Suppressor macrophage treated with lipopolysaccharide for 1 hour (primary cell): ENCODE measurements around the gene HELZ.
"Not testable (repeated sequence)": the region's sequence is repeated elsewhere in the genome, so short reads cannot be mapped to it uniquely, and the experiment has no call there.

Experiments
- DNase-seq, 3 donors: peaks; one replicate each; pipeline ENCODE4 v3.0.0-alpha.2; 2020 to 2022

The HELZ gene

DNA sequence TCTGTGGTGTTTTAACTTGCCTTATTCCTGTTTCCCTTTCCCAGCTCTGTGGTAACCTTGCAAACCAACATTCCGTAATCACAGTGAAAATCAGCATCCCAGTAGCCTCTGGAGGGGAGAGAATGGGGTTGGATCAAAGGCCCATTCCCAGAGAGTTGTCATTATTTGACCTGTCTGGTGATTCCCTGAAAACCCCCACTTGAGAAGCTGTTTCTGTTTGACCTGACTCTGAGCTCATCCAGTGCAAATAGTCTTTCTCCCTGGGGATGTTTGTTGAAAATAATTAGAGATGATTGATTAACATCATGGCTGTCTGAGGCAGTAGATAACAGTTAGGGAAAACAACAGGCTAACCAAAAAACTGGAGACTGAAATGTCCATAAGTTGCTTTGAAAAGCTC, 197.6 kb downstream of the HELZ start:
- no peak for DNase-seq

DNA sequence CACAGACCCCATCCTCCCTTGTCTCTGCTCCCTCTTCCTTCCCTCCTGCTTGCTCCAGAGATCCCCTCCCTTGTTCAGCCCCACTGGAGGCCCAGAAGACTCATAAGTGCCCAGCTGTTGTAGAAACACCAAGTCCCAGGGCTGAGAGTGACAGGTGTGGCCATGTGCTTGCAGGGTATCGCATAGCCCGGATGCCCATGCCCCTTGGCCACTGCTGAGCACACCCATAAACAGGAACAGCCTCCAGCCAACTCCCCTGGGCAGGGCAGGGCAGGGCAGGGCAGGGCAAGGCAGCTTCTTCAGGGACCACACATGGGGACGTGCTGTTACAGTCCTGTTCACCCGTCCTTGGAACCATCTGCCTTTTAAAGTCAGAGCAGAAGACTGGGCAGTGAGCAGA, 198.6 kb downstream of the HELZ start:
- DNase-seq = no peak

- no peak for DNase-seq
Observed at GRCh38 chr17:67044940-67045339, 200.1 kb downstream of the HELZ start.

DNA sequence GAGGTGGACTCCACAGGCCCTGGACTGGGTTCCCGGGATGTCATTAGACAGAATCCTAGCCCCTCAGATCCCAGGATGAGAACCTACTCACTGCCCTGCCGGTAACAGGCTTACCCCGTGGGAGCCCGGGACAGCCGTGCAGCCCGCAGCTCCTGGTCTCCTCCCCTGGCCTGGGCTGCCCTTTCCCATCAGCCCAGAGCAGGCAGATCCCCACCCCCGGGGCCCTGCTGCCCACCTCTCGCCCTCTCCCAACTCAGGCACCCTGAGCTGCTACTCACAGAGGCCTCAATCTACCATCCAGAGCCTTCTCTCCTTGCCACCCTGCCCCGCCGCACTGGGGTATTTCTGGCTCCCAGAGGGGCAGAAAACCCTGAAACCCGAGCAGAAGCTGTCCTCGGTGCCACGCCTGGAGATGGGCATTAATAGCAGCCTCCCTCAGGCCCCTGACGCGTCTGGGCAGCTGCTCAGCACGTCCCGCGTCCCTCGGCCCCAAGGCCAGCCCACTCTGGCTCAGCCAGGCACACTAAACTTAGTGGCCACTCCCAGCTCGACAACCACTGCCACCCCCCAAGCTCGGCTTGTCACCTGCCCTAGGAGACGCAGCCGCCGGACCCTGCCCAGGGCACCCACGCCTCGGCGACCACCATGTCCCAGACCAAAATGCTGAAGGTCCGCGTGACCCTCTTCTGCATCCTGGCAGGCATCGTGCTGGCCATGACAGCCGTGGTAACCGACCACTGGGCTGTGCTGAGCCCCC, 200.8 kb downstream of the HELZ start, which contains the start of gene CACNG1:
Gene CACNG1, plus strand, starts transcription at position 539 of the 757 bp plus-strand sequence. Its CDS starts 107 bp downstream, at position 646.
- no peak for DNase-seq

DNA sequence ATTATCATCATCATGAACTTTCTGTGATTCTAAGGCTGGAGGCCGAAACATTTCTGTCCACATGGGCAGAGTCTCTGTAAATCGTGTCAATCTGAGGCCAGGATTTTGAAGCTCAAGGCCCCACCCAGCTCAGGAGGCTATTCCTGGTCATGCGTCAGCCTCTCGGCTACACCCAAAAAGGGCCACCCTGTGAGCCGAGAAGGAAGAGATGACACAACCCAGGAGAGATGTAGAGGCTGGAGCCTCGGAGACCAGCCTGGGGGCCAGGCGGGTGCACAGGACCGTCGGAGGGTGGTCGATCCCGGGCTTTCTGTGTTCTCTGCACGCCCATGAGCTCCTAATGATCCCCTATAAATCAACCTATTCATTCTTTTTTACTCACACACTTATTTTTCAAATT, 201.7 kb downstream of the HELZ start:
- DNase-seq = no peak

DNA sequence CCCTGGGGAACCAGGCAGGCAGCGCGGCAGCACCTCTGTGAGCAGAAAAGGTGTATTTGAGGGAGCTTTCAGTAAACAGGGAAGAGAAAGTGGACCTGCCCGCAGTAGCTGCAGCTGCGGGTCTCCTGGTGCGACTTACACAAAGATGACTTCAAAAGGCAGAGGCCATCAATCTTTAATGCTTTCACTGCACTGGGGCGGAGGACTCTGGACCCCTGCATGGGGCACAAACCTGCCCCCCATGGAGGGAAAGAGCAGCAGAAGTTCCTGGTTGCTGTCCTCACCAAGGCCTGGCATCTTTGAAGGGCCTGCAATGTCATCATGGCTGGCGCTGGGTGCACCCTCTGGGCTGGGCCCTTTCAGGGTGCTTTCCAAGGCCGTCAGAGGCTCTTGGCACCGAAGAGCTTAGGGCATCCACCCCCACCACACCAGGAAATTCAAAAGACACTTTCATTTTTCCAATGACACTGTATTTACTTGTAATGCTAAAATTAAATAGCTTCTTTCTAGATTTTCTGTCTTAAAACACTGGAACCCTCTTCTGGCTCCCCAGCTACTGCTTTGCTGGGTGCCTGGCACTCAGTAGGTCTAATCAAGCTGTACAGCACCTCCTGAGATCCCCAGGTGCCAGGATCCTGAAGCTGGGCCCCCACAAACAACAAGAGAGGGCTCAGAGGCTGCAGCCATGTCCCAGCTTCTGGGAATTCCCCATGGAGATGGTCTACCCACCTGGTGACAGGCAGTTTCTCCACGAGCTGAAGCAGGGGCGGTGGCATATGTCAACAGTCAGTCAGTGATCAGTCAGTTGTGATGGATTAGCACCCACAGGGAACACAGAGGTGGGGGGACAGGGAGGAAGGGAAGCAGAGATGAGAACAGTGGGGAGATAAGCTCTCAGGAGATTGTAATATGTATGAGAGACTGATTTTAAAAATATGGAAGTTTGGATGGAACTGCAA, 202.8 kb downstream of the HELZ start:
- peak; percentile 2 to 35 (median 24) for DNase-seq

DNA sequence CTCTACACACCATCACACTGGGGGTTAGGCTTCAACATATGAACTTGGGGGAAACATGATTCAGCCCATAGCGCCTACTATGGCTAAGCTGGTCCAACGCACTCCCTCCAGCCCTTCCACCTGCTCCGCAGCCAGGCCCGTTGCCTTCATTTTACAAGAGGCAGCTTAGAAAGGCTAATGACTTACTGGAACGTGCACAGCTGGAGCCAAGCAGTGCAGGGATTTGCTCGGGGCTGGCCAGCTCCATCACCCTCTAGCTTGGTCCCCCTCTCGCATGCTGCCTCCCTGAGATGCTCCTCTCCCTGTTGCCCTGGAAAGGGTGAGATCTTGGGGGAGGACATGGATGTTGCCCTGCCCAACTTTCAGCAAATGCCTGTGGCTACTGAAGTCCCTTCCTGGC, 203.5 kb downstream of the HELZ start:
- DNase-seq = no peak

DNA sequence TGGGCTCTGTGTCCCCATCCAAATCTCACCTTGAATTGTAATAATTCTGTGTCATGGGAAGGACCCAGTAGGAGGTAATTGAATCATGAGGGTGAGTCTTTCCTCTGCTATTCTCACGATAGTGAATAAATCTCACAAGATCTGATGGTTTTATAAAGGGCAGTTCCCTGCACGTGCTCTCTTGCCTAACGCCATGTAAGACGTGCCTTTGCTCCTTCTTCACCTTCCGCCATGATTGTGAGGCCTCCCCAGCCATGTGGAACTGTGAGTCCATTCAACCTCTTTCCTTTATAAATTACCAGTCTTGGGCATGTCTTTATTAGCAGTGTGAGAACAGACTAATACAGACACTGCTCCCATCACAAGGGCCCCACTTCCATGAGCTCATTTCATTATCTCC, 203.9 kb downstream of the HELZ start:
- not testable (repeated sequence) for DNase-seq

DNA sequence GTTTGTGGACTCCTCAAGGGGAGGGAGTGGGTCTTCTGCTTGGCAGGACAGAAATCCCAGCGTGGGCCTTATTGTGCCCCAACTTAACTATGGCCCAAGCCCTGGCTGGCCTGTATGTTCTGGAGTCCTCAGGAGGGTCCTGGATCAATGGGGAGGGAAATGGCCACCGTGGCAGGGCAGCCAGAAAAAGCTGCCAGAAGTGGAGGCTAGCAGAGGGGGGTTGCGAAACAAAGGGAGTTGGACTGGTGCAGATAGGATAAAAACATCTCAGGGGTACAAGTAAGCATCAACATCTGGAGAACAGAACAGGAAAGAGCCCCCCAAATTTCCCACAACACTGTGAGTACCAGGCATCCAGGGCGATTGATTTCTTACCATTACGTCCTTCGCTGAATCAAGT, 204.3 kb downstream of the HELZ start:
- DNase-seq = no peak

DNA sequence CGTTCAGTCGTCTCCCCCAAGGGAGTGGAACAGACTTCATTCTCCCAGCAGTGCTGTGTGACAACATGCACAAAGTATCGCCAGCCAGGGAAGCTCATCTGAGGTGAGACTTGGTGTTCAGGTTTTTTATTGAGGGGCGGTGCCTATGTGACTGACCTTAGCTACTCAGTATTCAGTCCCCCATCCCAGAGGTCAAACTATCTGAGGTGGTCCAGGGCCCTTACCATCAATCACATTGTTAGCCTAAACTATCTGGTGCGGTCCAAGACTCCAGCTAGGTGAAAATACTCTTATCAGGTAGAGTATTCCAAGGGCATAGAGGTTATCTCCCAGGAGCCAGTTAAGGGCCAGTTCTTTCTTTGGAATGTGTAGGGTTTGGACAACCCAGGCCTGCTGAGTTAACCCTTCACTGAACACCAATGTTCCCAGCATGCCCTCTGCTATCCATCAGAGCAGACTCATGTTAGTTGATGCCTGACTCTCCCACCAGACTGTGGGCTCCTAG, 206.1 kb downstream of the HELZ start:
- no peak for DNase-seq

- DNase-seq = no peak
Observed at GRCh38 chr17:67035131-67036083, 209.6 kb downstream of the HELZ start.

DNA sequence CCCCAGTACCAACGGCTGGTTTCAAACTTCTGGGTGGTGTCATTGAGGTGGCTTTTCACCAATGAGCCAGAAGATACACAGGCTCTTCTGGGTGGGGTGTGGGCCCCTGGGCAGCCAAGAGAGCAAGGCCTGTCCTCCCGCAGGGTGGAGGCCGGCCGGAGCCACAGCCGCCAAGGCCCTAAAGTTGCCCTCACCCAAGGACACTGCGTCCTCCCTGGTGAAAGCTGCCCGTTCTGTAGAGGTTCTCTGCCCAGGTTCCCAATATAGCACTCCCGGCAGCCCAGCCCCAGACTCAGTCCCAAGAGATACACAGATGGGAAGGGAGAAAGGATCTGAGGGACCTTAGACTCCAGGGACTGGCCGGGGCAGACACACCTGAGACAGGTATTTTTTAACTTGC, 211.4 kb downstream of the HELZ start:
- no peak for DNase-seq

DNA sequence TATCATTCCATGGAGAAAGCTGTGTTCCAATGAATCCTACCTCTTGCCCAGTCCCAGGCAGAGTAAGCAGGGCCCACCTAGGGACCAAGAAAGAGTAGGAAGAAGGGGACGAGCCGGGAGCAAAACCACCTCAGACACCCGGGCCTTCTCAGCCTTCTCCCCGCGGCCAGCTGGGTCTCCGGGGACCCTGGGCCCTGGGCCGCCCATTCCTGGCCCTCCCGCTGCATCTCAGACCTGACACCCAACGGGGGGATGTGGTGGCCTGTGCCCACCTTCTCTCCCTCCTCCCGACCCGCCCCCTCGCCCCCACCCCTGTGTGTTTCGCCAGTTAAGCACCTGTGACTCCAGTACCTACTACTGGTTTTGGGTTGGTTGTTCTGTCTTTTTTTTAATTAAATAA, 212.0 kb downstream of the HELZ start:
- DNase-seq = no peak

DNA sequence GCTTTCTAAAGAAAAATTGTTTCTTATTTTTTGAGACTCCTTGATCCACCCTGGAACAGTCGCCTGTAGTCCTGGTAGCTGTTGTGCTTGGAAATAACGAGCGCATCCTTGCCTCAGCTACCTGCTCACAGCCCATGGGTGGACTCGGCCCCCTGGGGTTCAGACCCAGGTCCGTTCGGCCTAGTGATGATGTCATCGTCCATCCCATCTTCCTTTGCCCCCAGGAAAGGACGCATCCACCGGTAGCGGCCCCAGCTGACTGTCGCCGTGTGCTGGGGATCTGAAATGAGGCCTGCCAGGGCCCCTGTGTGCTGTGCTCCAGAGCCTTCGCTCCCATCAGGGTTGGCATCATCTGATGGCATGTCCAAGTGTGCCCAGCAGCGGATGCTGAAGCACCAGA, 212.6 kb downstream of the HELZ start:
- DNase-seq = no peak

GRCh38 chr17:67030641-67031040, 214.4 kb downstream of the HELZ start:
- DNase-seq = no peak

- no peak for DNase-seq
Observed at GRCh38 chr17:67027031-67027628, 217.9 kb downstream of the HELZ start.

DNA sequence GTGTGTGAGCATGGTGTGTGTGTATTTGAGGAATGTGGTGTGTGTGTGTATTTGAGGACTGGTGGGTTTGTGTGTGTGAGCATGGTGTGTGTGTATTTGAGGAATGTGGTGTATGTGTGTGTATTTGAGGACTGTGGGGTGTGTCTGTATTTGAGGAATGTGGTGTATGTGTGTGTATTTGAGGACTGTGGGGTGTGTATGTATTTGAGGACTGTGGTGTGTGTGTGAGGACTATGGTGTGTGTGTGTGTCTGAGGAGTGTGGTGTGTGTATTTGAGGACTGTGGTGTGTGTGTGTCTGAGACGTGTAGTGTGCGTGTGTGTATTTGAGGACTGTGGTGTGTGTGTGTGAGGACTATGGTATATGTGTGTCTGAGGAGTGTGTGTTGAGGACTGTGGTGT, 218.7 kb downstream of the HELZ start:
- DNase-seq = no peak

- no peak for DNase-seq
Observed at GRCh38 chr17:67025216-67025792, 219.7 kb downstream of the HELZ start.

GRCh38 chr17:67024736-67025135, 220.3 kb downstream of the HELZ start:
- no peak for DNase-seq

GRCh38 chr17:67022451-67022810, 222.6 kb downstream of the HELZ start:
- DNase-seq = no peak

GRCh38 chr17:67021743-67022450, 223.1 kb downstream of the HELZ start:
- no peak for DNase-seq
